NCI-H2107 (cell line): ENCODE measurements around the gene TCAF1.
"Not testable (repeated sequence)": the region's sequence is repeated elsewhere in the genome, so short reads cannot be mapped to it uniquely, and the experiment has no call there.

Experiments used
- DNase-seq: peaks from one replicate; lab custom pipeline; 2025; lab: John Stamatoyannopoulos, UW

The TCAF1 gene

GRCh38 chr7:143902332-143902899 is 440 bp upstream of the TCAF1 start:
- DNase-seq: no peak

- no peak for DNase-seq
Measured at GRCh38 chr7:143901332-143901667, 676 bp downstream of the TCAF1 start.

- no peak for DNase-seq
Measured at GRCh38 chr7:143900230-143900766, 1.7 kb downstream of the TCAF1 start.

DNA sequence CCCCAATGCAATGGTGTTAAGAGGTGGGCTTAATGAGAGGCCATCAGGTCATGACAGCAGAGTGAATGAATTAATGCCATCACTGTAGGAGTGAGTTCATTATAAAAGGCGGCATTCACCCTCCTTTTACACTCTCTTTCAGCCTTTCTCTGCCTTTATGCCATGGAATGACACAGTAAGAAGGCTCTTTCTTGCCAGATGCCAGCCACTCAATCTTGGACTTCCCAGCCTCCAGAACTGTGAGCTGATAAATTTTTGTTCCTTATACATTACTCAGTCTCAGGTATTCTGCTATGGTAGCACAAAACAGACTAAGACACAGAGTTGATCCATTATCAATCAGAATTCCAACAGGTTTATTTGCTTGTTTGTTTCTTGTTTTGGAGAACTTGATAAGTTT is 3.2 kb downstream of the TCAF1 start:
- DNase-seq: no peak

GRCh38 chr7:143896667-143897066 is 5.3 kb downstream of the TCAF1 start:
- no peak for DNase-seq

GRCh38 chr7:143892527-143893300 is 9.3 kb downstream of the TCAF1 start:
- no peak for DNase-seq

GRCh38 chr7:143891457-143891856 is 10.5 kb downstream of the TCAF1 start:
- no peak for DNase-seq

GRCh38 chr7:143890558-143890957 is 11.4 kb downstream of the TCAF1 start:
- no peak for DNase-seq

GRCh38 chr7:143889068-143889467 is 12.9 kb downstream of the TCAF1 start:
- no peak for DNase-seq

DNA sequence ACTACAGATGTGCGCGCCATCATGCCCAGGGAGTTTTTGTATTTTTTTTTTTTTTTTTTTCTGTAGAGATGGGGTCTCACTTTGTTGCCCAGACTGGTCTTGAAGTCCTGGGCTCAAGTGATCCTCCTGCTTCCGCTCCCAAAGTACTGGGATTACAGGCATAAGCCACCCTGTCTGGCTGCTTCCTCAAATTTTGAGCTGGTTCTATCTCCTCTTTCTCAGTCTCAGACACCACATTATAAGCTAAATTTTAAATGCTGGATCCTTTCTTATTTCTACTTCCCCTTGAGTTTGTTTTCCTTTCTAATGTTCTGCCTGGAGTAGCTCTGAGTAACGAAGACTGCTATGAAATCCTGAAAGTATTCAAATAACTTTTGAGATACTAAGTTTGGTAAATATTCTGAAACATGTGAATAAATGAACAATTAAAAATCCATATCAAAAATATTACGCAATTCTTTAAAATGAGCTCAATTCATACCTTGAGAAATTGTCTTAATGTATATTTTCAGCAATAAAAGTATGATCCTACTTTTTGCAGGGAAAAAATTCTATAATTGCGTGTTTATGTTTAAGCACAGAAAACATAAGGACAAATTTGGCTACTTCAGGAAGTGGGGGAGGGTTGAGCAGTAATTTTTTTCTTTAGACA is 15.0 kb downstream of the TCAF1 start:
- DNase-seq: no peak

GRCh38 chr7:143885951-143886350 is 16.0 kb downstream of the TCAF1 start:
- no peak for DNase-seq

DNA sequence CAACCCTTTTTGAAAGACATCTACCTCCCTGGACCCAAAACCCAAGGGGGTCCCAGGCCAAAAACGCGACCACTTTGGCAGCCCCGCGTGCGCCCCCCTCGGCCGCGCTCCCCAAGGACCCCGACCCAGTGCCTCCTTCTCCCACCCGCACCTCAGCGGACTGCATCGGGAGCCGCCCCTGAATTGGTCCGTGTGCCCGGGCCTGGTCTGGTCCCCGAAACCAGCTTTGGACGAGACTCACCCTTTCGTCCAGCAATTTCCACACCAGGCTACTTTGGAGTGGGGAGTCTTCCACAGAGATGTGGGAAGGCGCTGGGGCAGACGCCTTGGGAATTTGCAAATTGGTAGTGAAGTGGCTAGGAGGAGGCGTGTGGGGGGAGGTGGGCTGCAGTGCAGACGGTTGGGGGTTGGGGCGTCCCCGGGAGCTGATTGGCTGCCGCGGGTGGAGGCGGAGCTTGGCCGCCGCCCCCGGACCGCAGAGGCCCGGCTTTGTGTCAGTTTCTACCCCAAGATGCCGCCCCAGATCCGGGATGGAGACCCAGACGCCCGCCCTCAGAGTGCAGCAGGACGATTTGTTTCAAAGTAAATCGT is 16.9 kb downstream of the TCAF1 start:
- no peak for DNase-seq

GRCh38 chr7:143884241-143884968 is 17.6 kb downstream of the TCAF1 start:
- no peak for DNase-seq

GRCh38 chr7:143882604-143883078 is 19.3 kb downstream of the TCAF1 start:
- peak; percentile 61 for DNase-seq

DNA sequence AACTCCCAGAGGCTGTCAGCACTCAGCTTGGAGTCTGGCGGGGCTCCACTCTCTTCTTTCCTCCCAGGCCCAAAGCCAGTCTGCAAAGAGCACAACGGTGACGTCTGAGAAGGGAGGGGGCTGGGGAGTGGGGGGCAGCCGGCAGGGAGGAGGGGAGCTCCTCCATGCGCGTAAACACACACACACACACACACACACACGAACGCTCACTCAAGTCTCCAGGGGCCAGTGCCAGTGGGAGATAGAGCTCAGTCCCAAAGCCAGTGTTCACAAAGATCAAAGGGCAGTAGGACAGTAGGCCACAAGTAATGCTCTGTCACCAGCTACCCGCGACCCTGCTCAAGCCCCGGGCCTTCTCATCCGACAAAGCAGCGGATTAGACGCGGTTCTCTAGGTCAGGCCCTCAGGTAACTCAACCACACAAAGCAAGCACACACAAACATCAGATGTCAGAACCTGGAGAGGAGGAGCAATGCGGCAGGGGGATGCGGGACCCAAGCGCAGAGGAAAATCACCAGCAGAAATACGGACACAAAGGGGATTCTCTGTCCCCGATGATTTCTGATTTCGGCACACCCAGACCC is 19.9 kb downstream of the TCAF1 start:
- no peak for DNase-seq

DNA sequence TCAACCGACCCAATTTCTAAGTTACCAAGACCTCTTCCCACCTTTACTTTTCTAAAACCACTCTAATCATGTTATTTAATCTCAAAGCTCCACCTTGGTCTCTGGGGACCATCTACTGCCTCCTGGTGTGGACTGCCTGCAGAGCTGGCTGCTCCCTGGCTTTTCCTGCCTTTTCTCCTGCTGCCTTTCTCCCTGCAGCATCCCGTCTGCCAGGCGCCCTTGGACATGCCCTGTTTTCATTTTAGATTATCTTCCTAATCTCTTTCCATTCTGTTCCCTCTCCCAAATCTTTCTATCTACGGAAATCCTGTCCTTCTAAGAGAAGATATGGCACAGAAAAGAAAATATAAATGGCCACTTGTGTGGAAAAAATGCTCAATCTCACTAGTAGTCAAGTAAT is 23.1 kb downstream of the TCAF1 start:
- DNase-seq: no peak

DNA sequence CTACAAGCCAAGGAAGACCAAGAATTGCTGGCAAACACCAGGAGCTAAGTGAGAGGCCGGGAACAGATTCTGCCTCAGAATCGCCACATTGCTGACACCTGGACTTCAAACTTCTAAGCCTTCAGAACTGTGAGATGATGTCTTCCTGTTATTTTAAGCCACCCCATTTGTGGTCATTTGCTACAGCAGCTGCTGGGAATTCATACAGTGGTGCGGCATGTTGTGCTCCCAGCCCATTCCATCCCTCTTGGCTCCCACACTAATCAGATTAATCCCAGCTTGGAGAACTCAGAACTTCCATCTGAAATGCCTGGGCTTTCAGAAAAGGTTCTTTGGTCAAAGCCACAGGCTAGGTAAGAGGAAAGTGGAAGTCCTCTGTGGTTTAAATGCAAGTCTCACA is 24.9 kb downstream of the TCAF1 start:
- no peak for DNase-seq

- no peak for DNase-seq
Measured at GRCh38 chr7:143876218-143876617, 25.8 kb downstream of the TCAF1 start.

GRCh38 chr7:143873242-143873641 is 28.7 kb downstream of the TCAF1 start:
- DNase-seq: not testable (repeated sequence)

- DNase-seq: not testable (repeated sequence)
Measured at GRCh38 chr7:143871534-143871933, 30.4 kb downstream of the TCAF1 start.

GRCh38 chr7:143857994-143858393 is 44.0 kb downstream of the TCAF1 start:
- not testable (repeated sequence) for DNase-seq

GRCh38 chr7:143855443-143855842 is 46.5 kb downstream of the TCAF1 start:
- not testable (repeated sequence) for DNase-seq
